Fibroblast of upper back skin (primary cell): ENCODE results near the gene CCDC120.

ENCODE experiments used
- DNase-seq: peaks from one replicate; pipeline ENCODE4 v3.0.0-alpha.2; 2013

CCDC120 gene, protein sequence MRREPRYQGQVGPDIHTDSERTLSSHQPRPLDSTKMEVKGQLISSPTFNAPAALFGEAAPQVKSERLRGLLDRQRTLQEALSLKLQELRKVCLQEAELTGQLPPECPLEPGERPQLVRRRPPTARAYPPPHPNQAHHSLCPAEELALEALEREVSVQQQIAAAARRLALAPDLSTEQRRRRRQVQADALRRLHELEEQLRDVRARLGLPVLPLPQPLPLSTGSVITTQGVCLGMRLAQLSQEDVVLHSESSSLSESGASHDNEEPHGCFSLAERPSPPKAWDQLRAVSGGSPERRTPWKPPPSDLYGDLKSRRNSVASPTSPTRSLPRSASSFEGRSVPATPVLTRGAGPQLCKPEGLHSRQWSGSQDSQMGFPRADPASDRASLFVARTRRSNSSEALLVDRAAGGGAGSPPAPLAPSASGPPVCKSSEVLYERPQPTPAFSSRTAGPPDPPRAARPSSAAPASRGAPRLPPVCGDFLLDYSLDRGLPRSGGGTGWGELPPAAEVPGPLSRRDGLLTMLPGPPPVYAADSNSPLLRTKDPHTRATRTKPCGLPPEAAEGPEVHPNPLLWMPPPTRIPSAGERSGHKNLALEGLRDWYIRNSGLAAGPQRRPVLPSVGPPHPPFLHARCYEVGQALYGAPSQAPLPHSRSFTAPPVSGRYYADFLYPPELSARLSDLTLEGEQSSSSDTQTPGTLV

DNA sequence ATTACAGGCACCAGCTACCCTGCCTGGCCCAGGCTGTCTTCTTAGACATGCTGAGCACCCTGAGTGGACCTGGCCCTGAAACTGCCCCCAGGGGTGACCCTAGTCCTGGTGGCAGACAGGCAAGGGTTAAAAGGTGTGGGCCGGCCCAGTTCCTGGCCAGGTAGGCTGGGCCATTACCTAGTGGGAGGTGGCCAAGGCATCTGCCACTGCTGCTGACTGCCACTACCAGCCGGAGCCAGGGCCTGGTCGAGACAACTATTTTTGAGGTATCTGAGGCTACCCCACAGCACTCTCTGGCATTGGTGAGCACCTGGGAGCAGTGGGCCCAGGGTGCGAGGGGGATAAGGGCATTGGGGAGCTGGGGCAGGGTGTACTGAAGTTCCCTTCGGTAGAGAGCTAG, at the start of gene CCDC120:
Gene CCDC120 (plus strand): TSS at position 206 of the 400 bp plus-strand sequence. CDS start 3,043 bp downstream, outside the sequence.
- DNase-seq: no peak

DNA sequence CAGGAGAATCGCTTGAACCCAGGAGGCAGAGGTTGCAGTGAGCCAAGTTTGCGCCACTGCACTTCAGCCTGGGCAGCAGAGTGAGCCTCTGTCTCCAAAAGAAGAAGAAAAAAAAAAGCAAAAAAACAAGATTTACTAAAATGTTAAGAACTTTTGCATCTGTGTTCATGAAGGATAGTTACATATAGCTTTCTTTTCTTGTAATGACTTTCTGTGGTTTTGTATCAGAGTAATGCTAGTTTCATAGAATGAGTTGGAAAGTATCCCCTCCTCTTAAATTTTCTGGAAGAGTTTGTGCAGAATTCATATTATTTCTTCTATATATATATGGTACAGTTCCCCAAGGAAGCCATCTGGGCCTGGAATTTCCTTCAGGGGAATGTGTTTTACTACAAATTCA, 39.7 kb upstream of the CCDC120 start:
- DNase-seq: no peak

DNA sequence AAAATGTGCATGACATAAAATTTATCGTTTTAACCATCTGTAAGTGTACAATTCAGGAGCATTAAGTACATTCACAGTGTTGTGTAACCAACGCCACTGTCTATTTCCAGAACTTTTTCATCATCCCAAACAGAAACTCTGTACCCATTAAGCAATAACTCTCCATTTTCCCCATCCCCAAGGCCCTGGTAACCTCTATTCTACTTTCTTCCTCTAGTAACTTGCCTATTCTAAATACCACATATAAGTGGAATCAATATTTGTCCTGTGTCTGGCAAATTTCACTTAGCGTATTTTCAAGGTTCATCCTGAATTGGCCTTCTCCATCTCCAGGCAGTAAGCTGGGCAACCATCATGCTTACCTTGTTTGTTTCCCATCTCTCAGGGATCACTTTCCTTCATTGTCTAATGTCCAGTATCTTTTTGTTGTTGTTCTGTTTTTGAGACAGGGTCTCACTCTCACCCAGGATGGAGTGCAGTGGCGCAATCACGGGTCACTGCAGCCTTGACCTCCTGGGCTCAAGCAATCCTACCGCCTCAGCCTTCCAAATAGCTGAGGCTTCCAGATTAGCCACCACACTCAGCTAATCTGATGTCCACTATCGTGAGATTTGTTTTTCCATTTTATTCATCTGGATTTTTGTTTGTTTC, 39.1 kb upstream of the CCDC120 start:
- no peak for DNase-seq

DNA sequence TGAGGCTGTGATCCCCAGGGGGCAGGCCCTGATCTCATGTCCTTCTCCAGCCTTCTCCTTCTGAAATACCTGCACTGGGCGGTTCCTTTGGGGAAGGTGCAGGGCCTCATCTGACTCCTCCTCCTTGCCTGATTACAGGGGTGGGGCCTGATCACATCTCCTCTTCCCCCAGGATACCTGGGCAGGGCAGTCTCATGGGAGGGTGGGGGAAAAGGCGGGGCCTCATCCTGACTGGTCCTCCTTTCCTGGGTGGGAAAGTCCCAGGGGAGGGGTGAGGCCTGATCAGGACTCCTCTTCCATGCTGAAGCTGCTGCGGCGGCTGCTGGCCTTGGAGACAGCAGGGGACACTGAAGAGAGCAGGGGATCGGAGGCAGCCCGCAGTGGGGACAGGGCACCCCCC, 28.9 kb upstream of the CCDC120 start:
- DNase-seq: no peak

DNA sequence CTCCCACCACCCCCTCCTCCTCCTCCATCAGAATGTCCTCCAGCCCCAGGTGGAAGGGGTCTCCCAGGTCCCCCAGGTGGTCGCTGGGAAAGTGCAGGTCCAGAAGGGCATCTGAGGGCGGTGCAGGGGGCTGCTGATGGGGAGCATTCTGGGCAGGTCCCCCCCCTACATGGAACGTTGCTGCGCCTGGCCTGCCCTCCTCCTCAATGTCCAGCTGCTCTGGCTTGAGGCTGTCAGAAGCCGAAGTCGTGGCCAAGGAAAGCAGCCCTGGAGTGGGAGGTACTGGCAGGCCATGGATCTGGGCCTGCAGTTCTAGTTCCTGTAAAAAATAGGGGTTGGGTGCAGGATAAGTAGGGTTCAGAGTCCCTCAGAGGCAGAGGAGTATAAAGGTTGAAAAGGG, 28.5 kb upstream of the CCDC120 start:
- DNase-seq: no peak

DNA sequence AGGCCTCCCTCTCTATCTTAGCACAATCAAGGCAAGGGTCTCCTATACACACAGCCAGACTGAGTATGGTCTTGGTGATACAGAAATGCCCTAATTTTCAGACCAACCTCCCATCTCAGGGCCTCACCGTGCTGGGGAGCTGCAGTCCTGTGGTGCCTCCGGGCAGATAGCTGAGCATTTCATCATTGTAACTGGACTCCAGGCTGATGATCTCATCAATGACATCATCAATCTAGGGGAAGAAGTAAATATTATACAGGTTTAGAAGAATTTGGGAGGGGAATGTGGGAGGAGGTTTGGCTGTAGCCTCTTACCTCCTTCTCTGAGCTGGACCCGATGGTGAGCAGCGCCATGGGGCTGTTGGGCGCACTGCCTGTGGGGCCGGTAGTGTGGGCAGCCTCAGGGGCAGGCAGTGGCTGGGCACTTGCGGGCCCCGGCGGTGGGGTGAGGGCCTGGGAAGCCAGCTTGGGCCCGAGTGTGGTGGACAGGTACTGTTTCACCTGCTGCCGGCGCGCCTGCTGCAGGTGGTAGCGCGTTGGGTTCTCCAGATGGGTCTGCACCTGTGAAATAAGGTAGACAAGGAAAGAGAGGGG, 20.8 kb upstream of the CCDC120 start:
- DNase-seq: peak; percentile 23

DNA sequence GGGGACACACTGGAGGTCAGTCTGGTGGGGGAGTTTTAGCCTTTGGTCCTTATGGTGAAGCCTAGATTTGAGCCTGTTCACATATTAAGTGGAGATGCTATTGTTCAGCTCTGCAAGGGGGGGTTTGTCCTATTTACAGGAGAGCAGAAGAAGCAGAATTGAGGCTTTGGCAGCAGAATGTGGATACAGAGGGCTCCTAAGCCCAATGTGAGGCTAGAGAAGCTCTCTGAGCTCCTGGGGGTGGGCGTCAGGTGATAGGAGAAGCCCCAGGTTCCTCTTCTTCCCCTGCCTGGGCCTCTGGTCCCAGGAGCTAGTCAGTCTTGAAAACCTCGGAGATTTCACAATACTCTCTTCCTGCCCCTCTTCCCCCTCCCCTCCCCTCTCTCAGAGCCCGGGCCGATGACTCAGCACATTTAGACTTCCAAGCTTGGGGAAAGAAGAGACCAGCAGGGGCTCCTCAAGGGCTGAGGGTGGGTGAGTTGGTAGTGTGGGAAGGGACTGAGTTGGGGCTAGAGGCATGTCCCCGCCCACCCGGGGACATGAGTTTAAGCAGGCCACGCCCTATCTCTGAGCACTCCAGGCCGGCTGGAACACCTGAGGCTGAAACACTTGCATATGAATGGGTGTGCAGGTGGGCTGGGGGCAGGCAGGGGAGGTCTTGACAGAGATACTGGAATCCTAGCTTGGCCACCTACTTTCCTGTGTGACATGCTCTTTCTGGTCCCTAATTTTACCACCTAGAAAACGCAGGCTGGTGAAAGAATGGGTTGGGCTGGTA, 19.0 kb upstream of the CCDC120 start:
- DNase-seq: peak; percentile 96

DNA sequence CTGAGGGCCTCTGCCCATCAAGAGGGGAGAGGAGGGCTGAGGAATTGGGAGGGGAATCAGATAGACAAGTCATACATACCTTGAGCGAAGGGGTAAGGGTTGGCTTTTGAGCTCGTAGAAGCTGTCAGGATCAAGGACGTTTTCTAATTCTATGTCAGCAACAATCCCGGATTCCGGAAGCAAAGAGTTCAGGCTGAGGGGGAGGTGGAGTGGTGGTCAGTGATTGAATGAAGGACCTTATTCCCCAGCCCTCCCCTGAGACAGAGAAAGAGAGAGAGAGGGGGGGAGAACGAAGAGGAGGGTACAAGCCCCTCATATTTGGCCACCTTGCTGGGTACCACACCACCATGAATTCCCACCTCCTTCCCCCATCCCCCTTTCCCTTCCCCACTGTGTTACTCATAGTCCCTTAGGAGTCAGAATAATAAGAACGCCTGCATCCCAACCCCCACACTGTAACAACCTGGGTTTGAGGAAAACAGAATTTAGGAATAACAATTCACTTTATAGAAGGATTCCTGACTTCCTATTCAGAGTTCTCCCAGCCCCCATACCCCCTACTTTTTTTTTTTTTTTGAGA, 18.3 kb upstream of the CCDC120 start:
- peak; percentile 63 for DNase-seq

DNA sequence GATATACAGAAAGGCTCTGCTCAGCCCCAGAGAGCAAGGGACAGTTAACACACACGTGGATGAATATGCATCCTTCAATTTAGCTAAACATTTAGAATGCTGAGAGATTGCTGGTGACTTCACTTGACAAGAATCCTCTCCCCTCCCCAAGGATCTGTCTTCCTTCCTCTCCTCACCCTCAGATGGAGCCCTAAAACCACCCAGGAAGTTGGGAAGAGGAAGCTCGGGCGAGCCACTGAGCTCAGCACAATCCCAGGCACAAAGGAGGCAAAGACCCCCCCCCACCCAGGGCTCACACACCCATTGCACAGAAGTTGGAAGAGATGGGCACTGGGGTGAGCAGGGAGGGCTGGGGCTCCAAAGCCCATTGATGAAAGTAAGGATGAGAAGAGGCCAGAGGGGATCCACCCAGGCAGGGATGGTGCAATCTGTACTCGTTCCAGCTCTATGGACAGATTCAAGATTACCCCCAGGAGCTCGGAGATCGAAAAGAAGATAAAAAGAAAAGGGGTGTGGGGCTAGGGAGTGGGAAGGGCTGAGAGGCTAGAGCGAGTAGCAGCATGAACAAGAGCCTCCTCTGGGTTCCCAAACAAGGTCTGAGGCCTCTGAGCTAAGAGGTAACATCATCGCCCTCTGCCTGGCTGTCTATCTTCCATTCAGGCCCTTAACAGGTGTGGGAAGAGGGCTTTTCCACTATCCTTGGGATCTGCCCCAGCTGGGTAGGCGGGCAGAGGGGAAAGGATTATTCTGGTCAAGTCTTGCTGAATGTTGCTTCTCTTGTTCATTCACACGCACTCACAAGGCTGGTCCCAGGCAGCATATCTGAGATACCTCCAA, 16.8 kb upstream of the CCDC120 start:
- peak; percentile 81 for DNase-seq

DNA sequence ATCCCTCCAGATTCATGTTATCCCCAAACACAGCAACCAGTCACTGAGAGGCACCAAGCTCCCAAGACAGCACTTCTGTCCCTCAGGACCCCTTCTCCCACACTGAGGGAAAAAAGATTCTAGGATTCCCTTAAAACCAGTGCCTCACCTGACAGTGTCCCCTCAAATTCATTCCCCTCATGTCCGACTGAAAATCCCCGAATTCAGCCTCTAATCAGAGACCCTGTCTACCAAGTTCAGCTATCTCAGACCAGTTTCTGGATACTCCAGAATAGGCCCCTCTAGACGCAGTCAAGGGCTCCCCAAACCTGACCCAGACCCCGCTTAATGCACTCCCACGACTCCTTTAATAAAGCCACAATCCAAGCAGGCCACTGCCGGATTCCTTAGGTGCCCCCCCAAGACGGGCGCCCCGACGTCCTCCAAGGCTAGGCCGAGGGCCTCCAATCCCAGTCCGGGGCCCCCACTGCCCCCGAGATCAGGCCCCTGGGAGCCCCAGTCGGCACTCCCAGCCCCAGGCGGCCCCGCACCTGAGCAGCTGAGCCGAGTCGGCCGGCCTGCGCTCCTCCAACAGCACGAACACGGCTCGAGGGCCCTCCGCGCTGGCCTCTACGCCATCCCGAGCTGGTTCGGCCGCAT, 16.1 kb upstream of the CCDC120 start:
- peak; percentile 4 for DNase-seq

DNA sequence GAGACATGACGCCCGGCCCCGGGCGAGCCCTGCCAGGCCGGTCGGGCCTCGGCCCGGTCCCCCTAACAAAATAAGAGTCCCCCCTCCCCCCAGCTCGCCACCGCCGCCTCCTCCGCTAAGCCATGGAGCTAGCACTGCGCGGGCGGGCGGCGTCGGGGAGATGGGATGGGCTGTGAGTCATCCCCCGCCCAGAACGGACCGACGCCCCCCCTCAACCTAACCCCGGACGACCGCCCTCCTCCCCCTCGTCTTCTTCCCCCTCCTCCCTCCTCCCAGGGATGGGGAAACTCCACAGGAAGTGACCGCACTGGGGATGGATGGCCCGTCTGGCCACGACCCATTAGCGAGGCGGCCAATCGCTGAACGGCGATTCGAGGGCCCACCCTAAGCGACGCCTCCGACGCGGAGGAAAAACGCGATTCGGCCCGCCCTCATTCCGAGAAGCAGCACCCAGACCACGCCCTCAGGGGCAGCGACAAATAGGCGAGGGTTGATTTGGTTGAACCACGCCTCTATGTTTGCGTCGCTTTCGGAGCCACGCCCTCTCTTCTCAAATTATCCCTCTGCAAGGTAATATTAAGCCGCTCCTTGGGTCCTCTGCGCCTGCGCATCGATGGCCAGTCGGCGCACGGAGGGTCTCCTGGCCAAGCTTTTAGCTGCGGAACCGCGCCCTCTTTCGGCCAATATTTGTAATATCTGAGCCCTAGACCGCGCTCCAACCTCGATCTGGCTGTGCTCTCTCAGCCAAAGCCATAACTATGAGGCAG, 15.4 kb upstream of the CCDC120 start, which contains the start of gene TFE3:
Gene TFE3 (minus strand): TSS at position 138 of the 767 bp plus-strand sequence. CDS start 131 bp downstream, at position 7.
- peak; percentile 99 for DNase-seq

DNA sequence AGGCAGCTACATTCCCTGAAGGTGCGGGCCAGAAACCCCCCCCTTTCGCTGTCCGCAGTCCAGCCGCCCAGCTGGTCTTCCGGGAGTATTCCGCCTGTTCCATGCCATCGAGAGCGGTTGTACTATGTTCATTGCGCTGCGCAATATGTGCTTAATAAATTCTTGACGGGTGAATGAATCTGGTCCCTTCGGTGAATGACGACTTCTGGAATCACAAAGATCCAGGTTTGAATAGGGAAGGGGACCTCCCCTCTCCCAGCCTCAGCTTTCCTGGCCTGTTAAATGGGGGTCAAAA, 14.9 kb upstream of the CCDC120 start:
- DNase-seq: no peak

DNA sequence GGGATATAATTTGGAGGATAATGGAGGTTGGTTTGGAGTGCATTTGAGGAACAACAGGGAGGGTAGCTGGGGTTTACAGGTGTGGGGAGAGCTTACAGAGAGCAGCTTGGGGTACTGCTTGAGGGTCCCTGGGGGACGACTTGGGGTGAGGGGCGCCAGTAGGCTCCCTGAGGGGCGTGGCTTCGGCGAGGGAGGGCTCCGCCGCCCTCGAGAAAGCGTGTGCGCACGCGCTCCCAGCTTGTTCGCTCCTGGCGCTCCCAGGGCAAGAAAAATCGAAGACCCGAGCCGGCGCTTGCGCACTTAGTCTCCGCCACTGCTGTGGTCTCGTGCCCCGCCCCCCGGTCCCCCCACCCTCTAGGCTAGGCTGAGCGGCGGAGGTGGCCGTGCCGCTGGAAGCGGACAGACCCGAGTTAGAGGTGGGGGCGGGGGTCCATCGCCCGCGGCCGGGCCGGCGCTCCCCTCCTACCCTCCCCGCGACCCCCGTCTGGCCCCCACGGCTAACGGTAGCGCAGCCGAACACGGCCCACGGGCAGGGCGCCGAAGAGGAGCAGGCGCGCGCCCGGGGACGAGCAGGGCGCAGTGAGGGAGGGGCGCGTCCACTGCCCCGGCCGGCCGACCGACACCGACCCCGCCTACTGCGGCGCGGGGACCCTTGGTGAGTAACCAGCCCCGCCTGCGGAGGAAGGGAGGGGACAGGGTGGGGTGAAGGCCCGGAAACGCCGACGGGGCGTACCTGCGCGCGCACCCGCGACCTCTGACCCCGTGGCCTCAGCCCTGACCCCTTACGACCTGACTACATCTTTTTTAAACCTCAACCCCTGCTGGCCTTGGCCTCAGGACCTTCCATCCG, 5.4 kb upstream of the CCDC120 start:
- DNase-seq: peak; percentile 68

DNA sequence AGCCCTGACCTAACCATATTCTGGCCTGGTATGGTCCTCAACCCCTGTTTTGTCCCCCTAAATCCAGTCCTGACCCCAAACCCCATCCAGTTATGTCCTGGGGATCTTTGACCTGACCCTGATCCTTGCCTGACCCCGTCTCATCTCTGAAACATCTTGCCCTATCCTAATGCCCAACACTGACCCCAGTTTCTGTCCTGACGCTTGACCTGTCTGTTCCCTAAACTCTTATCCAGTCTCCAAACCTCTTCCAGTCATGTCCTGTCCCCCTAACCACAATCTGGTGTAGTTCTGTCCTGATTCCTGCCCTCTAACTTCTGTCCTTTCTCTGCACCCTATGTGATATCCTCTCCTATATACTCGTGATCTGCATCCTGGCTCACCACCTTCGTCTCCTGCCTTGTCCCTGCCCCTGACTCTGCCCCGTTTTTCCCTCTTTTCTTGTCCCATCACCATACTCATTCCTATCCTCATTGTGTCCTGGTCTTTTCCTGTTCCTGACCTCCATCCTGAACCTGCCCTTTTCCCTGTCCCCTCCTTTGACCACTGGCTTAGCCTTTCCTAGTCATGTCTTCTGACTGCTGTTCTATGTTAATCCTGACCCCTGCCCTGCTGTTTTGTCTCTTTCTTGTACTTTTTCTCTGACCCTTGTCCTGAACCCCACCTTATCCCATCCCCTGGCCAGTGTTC, 4.6 kb upstream of the CCDC120 start:
- no peak for DNase-seq

DNA sequence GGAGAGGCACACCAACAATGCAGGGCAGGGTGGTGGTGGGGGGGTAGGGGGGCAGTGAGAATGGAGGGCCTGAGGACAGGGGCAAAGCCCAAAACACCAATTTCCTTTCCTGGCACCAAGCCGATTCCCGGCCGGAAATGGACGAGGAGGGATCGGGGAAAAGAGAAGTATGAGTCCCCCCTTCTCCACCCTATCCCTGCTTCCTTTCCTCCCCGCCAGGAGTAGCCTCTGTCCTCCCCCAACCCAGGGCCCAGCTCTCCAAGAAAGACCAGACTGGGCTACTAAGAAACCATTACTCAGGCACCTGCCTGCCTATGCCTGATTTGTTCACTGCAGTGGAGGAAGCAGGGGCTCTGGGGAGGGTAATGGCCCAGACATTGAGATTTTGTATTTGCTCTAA, 402 bp downstream of the CCDC120 start:
- no peak for DNase-seq

DNA sequence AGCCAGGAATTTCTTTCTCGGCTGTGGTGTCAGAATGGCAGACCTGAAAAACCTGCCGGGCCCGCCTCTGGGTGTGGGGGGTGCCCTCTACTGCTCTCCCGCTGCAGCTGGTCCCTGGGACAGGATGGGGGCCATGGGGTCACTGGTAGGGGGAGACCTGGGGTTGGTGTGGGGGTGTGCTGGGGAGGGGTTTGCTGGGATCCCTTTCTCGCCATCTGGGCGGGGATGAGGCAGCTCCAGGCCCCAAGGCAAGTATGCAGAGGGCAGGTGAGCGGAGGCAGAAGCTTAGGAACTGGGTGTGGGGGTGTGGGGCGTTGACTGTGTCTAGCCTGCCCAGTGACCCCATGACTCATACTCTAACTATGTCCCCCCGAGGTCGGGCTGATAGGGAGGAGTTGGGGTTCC, 884 bp downstream of the CCDC120 start:
- DNase-seq: no peak

DNA sequence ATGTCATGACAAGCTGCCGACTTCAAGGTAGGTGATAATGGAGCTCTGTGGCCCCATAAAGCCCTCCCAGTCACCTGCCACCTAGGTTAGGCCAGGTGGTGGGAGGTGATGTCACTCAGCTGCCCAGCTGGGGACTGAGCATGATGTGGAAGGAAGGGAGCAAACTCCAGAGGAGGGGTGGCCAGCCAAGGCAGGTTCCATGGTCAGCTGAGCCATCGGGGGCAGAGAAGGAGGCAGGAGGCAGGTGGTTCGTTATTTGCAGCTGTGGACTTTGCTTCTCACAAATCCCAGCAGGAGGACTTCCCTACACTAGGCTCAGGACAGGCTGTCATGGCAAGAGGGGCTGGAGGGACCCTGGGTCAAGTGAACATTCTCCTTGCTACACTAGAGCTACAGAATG, 2.1 kb downstream of the CCDC120 start:
- DNase-seq: no peak

DNA sequence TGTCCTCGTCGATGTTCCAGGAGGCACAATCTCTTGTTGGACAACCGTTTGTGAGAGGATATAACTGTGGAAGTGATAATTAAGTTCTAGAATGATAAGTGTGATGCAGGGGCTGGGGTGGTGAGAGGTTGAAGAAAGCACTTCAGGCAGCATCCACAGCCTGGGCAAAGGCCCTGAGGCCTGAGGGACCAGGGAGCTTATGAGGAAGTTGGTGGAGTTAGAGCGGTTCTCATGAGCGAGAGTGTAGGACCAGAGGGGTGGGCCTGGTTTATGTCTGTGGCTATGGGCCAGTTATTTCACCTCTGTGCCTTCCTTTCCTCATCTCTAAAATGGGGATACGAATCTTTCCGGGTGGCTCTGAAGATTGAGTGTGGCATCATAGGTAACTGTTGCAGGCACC, 2.7 kb downstream of the CCDC120 start:
- no peak for DNase-seq
